Iris pigment epithelial cell (primary cell): ENCODE results near the gene PTPRT.

ENCODE experiments used
- DNase-seq: peaks from one replicate; pipeline ENCODE4 v3.0.0-alpha.2; 2011; ENCODE audit warnings: low read depth

Gene PTPRT

DNA sequence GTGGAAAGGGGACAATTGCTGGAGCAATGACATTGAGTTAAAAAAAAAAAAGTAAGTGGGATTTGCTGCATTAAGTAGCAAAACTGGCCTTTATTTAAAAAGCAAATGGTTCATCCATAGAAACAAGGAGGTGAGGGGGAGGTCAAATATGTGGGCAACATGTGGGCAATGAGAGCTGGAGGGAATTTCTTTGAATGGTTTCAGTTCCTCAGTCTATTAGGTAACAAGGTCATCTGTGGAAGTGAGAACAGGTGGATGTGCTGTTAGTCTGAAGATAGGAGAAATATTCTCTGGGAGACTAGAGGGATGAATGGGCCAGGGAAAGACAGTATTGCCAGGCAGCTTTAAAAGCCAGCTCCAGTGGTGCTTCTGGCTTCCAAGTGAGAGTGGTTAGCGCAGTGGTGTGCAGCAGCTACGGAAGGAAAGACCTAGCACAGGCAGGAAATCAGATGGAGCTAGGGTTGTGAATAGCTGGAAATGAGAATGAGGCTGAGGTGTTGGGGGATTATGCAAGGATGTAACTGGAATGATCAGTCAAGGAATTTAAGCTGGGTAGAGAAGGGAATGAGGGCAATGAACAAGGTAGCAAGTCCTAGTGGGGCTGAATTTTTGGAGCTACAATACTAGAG lies 727.6 kb downstream of the PTPRT start:
- DNase-seq, result no peak

DNA sequence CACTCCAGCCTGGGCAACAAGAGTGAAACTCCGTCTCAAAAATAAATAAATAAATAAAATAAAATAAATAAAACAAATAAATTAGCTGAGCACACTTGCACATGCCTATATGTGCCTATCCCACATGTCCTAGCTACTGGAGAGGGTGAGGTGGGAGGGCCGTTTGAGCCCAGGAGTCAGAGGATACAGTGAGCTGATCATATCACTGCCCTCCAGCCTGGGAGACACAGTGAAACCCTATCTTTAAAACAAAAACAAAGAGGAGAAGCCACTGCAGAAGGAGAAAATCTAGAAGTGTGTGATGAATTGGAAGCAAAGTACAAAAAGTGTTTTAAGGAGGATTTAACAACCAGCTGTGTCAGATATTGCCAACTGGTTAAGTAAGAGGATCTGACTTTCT lies 728.4 kb downstream of the PTPRT start:
- DNase-seq, result no peak

- DNase-seq, result no peak
Measured at GRCh38 chr20:42447270-42447669, 742.4 kb downstream of the PTPRT start.

DNA sequence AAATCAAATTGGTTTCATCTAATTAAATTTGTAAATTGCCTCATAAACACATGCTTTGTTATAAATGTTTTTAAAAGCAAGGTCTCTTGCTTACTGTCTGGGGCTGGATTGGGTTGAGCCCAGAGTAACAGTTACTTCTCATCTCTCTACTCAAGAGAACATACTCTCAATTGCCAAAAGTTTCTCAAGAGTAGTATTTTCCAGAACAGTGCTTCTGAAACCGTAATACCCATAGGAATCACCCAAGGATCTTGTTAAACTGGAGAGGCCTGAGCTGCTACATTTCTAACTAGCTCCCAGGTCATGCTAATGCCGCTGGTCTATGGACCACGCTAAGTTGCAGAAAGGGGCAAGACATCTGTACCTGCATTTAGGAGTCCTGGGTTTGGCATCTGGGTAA lies 744.9 kb downstream of the PTPRT start:
- DNase-seq, result no peak

GRCh38 chr20:42443200-42443599 lies 746.5 kb downstream of the PTPRT start:
- DNase-seq, result no peak

DNA sequence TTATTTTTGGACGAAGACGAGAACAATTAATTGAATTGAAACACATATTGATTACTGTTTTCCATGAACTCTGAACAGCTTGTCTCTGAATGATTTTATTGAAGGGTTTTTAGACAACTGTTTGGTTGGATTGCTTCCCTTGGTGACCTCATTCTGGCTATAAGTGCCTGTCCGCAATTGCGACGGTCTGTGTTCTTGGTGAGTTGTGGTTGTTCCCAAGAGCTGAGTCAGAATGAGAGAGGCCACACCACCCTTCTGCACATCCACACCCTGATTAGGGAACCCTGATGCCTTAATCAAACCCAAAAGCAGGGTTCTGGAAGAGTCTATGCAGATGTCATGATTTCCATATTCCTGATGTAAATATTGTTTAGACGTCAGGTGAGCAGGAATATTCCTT lies 747.0 kb downstream of the PTPRT start:
- no peak for DNase-seq

GRCh38 chr20:42441864-42442331 lies 747.8 kb downstream of the PTPRT start:
- DNase-seq, result no peak

- DNase-seq, result no peak
Measured at GRCh38 chr20:42441196-42441863, 748.4 kb downstream of the PTPRT start.

DNA sequence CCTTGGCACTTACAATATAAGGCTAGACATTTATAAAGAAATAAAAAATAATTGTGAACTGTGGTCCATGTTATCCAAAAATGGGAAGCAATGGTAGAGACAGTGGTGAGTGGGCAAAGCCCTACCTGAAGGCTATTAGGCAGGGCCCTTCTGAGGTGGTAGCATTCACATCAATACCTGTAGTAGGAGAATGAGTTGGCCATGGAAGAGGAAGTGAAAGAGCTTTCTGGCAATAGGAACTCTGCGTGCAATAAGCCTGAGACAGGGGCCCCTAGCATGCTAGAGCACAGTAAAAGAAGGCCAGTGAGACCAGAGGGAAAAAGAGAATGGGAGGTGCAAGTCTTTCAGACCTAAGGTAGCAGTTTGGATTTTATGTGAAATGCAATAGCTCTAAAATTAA lies 754.5 kb downstream of the PTPRT start:
- no peak for DNase-seq

GRCh38 chr20:42432496-42433334 lies 757.0 kb downstream of the PTPRT start:
- no peak for DNase-seq

DNA sequence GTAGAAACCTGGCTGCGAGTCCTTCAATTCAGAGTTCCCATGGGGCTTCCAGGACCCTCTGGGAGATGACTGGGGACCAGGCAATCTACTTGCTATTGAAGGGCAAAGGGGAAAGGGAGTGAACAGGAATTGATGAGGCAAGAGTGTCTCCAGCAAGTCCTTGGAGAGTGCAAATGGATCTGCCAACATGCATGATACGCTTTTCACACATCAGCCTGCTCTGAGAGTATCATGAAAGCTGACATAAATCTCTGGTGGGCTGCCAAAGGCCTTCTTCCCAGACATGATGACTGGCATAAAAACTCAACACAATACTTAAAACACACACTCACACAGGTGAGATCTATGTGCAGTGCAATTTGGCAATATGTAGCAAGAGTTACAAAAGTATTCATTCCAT lies 759.1 kb downstream of the PTPRT start:
- no peak for DNase-seq

DNA sequence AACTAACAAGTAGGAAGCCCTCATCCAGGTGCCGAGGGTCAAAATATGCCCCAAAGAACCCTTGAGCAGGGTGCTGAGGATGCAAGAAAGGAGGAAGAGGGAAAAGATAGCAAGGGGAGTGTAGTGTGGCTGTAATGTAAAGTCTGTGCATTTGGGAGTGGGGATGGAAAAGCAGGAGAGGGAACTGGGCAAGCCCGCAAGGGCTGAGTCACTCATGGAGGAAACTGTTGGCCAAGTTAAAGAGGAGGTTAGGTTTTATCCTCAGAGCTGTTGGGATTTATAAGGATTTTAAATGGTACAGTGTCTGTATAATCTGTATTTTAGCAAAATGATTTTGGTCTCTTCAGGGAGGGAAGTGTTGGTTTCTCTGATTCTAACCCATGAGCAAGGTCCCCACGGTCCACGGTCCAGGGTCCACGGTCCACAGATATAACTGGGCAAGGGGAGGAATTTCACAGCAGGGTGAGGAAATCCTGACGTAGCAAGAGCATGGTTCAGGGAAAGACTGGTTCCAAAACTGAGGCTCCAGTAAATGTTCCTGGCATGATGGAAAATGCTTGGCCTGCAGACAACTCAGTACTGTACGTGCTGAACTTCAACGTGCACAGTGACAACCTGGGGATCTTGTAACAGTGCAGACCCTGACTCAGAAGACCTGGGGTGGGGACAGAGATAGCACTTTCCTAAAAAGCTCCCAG lies 759.8 kb downstream of the PTPRT start:
- DNase-seq, result no peak

GRCh38 chr20:42419814-42420532 lies 769.7 kb downstream of the PTPRT start:
- DNase-seq, result no peak

- DNase-seq, result no peak
Measured at GRCh38 chr20:42406826-42407225, 782.9 kb downstream of the PTPRT start.

GRCh38 chr20:42402455-42402854 lies 787.3 kb downstream of the PTPRT start:
- DNase-seq, result no peak

GRCh38 chr20:42401613-42402012 lies 788.1 kb downstream of the PTPRT start:
- DNase-seq, result no peak

GRCh38 chr20:42399802-42400201 lies 789.9 kb downstream of the PTPRT start:
- DNase-seq, result no peak

GRCh38 chr20:42392442-42392841 lies 797.3 kb downstream of the PTPRT start:
- no peak for DNase-seq

GRCh38 chr20:42391807-42392206 lies 797.9 kb downstream of the PTPRT start:
- DNase-seq, result no peak

- no peak for DNase-seq
Measured at GRCh38 chr20:42380287-42380686, 809.4 kb downstream of the PTPRT start.

- no peak for DNase-seq
Measured at GRCh38 chr20:42379385-42379784, 810.3 kb downstream of the PTPRT start.

- no peak for DNase-seq
Measured at GRCh38 chr20:42378826-42379225, 810.9 kb downstream of the PTPRT start.
